HG02759 (cell line): ENCODE data around the gene POFUT2.

Experiments used
- ATAC-seq: cut with Tn5 transposase; IDR thresholded peaks from one replicate; pipeline ENCODE4 v1.9.1; 2021; ENCODE audit warnings: mild to moderate bottlenecking, moderate library complexity; ENCODE audit not compliant: unreplicated experiment

The POFUT2 gene, protein sequence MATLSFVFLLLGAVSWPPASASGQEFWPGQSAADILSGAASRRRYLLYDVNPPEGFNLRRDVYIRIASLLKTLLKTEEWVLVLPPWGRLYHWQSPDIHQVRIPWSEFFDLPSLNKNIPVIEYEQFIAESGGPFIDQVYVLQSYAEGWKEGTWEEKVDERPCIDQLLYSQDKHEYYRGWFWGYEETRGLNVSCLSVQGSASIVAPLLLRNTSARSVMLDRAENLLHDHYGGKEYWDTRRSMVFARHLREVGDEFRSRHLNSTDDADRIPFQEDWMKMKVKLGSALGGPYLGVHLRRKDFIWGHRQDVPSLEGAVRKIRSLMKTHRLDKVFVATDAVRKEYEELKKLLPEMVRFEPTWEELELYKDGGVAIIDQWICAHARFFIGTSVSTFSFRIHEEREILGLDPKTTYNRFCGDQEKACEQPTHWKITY

DNA sequence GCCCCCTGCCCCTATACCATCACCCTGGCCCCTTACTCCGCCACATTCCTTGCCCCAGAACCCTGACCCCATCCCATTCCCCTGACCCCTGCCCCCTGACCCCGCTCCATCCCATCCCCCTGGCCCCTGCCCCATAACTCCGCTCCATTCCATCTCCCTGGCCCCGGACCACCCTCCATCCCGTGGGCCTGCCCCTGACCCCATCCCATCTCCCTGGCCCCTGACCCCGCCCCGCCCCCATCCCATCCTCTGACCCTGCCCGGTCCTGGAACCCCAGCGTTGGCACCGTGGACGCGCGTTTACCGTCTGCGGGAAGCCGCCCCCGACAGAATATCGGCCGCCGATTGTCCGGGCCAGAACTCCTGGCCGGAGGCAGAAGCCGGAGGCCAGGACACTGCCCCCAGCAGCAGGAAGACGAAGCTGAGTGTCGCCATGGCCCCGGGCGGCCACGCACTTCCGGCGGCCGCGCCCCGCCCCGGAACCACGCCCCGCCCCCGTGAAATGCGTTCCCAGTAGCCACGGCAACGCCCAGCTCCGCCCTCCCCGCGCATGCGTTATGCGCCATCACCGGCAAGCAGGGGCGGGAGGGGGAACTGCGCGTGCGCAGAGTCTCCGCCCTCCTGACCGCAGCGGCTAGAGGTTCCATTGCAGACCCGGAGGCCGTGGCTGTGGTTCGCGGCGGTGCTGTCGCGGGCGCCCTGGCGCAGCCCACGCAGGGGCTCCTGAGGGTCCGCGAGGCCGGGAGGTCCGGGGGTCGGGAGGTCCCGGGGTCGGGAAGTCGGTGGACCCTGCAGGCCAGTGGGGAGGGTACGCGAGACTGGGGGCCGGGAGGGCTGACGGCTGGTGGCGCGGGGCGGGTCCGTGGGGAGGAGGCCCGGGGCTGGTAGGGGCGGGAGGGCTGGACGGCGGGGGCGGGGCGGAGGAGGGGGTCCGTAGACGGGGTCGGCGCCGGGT lies at the start of gene POFUT2:
Gene POFUT2 (minus strand): TSS at position 458 of the 954 bp plus-strand sequence. CDS start 24 bp downstream, at position 434.
- peak; percentile 89 for ATAC-seq

DNA sequence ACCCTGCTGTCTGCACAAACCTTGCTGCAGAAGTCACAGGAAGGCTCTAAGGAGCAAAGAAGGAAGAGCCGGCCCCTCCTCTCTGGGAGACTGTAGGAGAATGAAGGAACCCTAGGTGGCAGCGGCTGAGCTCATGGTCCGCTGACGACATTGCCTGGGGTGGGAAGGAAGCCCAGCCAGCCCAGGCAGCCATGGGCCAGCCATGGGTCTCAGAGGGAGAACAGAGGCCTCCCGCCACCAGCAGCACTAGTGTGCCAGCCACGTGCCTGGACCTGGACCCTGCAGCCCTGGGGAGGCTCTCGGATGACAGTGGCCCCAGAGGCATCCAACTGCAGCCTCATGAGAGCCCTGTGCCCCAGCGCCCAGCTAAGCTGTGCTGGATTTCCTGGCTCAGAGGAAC lies 49.2 kb upstream of the POFUT2 start:
- no peak for ATAC-seq

DNA sequence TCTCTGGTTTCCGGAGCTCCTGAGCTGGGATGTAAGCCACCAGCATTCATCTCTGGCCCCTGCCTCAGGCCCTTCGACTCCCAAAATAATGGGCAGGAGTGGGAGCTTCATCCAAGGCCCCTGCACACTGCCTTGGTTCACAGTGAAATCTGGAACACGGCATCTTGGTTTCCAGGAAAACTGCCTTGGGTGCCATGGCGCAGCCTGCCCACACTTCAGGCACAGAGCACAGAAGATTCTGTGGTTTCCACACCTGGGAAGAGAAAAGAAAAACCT lies 48.8 kb upstream of the POFUT2 start:
- ATAC-seq = no peak

DNA sequence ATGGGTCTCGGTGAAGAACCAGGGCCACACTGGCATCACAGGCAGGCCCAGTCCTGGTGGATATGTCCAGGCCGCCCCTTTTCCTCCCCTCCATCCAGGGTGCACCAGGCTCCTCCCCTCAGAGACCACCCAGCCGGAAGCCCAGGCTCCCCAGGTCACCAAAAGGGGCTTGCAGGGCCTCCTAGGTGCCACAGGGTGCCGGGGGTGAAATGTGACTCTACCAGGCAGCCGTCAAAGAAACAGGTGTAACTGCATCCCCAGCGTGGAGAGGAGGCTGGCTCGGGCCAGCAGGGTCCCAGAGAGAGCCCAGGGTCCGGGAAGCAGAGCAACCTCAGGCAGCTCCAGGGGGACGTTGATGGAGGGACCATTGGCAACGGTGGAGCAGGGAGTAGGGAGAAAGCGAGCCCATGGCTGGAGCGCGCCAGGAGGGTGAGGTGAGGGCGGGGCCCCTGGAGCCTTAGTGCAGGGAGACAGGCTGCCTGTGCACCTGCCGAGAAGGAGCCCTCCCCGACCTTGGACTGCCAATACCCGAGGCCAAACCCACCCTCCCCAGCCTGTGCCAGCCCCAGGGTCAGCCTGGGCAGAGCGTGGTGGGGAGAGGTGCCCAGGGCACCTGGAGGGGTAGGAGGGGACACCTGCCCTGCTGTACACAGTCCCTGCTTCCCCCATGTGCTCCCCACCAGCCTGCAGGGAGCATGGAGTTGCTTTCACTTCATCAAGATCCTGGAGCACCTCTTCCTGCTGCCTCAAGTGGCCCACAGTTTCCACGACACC lies 48.3 kb upstream of the POFUT2 start:
- ATAC-seq = no peak

DNA sequence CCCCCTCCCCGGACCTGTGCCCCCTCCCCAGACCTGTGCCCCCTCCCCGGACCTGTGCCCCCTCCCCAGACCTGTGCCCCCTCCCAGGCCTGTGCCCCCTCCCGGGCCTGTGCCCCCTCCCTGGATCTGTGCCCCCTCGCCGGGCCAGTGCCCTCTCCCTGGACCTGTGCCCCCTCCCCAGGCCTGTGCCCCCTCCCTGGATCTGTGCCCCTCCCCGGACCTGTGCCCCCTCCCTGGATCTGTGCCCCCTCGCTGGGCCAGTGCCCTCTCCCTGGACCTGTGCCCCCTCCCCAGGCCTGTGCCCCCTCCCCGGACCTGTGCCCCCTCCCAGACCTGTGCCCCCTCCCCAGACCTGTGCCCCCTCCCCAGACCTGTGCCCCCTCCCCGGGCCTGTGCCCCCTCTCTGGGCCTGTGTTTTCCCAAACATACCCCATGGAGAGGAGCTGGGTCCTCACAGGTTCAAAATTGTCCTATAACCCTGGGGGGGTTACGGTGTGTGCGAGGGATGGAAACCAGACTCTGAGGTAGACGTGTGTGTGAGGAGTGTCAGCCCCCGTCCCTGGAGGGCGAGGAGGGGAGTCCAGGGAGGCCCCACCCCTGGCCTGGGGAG lies 47.6 kb upstream of the POFUT2 start:
- no peak for ATAC-seq

DNA sequence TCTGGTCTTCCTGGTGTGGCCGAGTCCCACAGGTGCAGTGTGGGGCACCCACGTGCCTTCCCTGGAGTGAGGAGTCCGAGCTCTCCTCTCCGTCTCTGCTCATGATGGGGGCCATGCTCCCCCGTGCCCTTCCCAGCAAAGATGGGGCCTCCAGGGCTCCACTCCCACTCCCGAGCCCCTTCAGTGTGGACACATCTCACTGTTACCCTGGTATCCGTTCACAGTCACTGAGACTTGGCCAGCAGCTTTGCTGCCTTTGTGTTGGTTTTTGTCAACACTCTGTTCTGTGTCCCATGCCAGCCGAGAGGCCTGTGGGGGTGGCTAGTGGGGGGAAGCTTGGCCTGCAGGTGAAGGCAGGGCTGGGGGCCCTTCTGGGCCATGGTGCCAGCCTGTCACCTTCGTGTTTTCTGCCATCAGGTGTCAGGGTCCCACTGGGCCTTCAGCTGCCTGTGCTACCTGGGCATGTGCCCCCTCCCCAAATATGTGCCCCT lies 46.9 kb upstream of the POFUT2 start:
- no peak for ATAC-seq

DNA sequence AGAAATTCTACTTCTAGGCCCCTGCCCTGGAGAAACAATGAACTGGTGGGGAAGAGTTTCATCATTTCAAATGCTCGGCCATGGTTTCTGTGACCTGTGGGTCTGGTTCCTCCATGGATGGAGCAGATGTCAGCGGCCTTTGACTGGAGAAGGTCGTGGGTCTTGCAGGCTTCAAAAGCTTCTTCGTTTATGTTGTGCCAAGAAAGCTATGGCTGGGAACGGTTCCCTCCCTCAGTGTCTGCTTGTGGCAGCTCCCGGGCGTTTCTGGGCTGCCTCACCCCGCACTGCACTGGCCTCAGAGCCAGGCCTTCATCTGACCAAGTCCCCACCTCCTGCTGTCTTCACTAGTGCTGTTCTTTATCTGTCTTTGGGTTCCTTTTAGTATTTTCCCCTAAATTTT lies 46.4 kb upstream of the POFUT2 start:
- ATAC-seq = no peak

DNA sequence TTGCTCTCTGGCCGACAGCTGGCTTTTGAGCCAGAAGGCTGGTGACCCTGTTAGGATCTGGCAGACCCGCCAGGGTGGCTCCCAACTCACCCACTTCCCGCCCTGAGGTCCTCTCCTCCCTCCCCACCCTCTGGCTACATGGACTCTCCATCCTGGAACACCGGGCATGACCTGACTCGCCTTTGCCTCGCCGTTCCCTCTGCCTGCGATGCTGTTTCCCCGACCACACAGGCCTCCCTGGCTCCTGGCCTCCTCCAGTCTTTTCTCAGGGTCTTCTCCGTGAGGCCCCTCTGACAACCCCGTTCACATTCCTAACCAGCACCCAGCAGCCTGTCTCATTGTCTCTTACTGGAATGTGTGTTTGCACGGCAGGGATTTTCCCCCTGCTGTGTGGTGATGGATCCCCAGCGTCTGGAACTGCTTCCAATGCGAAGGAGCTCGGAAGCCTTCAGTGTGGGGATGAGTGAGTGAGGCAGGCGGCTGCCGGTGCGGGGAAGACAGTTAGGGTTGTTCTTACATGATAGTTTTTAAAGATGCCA lies 46.0 kb upstream of the POFUT2 start:
- ATAC-seq = no peak

DNA sequence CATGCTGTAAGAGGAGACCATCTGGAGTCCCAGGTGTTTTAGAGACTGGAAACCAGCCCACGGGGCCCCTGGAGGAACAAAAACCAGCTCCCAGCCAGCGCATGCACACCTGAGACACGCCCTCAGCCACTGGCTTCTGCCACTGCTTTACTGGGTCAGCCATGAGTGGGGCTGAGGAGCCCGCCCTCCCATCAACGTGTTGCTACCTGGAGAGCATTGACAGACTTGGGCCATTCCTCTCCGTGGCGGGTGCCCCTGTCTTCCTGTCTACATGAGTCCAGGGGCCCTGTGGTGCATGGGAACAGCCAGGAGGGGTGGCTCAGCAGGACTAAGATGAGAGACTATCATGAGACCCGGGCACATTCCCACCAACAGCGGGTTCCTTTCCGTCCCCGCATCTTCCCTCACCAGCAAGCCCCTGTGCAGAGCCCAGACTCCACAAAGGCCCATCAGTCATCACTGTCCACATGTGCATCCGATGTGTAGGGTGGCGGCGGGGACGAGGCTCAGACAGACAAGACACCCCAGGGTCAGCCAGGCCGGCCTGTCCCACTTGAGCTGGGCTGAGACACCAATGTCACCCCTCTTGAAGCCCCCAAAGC lies 45.4 kb upstream of the POFUT2 start:
- ATAC-seq = no peak

DNA sequence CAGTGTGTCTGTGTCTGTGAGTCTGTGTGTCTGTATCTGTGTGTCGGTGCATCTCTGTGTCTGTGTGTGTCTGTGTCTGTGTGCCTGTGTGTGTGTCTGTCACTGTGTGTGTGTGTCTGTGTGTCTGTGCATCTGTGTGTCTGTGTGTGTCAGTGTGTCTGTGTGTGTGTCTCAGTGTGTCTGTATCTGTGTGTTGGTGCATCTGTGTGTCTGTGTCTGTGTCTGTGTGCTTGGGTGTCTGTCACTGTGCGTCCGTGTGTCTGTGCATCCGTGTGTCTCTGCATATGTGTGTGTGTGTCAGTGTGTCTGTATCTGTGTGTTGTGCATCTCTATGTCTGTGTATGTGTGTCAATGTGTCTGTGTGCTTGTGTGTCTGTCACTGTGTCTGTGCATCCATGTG lies 44.7 kb upstream of the POFUT2 start:
- ATAC-seq = no peak

DNA sequence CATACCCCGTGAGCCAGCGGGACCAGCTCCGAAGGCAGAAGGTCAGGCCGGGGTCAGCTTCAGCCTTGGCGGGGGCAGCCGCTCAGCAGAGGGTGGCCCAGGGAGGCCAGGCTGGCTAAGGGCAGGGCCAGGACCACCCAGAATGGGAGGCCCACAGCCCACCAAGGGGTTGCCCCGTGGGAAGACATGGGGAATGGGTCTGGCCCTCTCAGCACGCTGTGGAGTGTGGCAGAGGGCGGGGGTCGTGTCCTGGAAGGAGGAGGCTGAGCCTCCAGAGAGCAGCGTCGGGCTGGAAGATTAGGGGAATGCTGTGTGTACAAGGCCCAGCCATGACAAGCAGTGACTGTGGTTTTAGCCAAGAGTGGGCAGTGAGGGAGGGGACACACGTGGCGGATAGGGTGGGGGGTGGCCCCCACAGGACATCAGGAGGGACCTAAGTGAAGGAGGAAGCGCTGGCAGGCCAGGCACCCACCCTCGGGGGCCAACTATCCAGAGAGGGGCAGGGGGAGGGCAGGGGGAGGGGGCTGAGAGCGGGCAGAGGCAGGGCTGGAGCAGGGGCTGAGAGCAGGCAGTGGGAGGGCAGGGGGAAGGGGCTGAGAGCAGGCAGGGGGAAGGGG lies 43.9 kb upstream of the POFUT2 start:
- ATAC-seq = no peak

DNA sequence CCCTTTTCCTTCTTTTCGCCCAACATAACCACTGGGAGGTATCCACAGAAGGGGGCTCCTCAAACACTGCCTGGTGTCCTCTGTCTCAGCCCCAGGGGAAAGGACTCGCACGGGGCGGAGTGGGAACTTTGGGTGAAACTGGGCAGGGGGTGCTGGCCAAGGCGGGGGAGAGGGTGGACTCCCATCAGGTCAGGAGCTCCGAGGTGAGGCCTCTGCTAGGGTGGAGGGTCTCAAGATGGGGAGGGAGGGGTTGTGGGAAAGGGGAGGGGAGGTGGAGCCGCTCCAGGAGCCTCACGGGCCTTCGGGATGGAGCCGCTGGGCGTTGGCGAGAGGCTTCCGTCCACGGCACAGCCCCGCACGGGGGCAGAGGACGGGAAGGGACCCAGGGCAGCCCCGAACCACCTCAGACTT lies 43.2 kb upstream of the POFUT2 start:
- ATAC-seq = no peak

DNA sequence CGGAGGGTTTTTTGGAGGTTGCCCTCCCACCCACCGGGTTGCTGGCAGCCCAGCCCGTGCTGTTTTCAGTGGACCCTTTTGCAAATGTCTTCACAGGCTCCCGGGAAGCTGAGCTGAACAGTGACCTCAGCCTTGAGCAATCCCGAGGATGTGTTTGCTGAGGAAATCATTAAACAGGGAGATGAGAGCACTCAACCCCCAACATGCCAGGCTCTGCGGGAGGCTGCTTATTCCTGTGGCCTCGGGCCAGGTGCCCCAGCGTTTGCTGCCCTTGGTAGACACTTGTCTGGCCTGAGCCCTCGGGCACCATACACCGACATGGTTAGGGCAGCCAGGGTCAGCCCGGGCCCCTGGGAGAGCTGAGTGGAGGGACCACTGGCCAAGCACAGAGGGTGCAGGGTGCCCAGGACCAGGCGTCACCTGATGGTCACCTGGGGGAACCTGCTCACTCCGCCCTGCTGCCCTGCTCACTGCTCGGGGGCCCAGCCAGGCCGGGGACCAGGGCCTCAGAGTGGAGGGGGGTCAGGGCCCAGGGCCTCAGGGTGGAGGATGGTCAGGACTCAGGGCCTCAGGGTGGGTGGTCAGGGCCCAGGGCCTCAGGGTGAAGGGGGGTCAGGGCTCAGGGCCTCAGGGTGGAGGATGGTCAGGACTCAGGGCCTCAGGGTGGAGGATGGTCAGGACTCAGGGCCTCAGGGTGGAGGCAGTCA lies 42.5 kb upstream of the POFUT2 start:
- ATAC-seq = no peak

DNA sequence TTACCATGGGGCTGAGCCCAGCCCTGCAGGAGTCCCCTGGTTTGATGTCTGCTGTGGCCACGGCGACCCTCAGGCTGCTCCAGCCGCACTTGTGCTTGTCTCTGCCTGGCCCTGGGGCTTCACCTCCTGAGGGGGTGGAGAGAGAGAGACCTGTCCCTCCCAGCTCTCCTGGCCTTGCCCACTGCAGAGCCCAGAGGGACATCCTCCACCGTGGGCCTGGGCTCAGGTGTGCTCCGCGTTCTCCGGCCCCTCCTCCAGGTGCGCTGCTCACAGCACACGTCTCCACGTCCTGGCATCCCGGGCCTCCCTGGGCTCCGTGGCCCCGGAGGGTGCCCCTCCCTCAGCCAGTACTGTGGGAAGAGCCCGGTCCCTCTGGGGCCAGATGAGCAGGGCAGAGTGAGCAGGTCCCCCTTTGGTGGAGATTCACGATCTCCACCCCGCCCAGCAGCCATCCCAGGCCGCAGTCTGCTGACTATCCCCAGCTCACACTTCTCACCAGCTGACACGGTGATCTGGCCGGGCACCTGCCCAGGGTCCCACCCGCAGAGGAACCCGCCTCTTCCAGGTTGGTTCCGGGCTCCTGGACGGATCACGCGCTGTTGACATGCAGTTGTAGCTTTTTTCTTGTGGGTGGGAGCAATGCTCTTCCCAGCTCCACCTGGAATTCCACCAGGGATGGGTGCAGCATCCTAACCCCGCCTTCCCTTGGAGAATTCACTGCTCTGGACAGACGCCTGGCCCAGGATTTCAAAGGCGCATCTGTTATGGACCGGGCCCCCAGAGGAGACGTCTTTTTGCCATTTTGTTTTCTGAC lies 41.8 kb upstream of the POFUT2 start:
- ATAC-seq = no peak

DNA sequence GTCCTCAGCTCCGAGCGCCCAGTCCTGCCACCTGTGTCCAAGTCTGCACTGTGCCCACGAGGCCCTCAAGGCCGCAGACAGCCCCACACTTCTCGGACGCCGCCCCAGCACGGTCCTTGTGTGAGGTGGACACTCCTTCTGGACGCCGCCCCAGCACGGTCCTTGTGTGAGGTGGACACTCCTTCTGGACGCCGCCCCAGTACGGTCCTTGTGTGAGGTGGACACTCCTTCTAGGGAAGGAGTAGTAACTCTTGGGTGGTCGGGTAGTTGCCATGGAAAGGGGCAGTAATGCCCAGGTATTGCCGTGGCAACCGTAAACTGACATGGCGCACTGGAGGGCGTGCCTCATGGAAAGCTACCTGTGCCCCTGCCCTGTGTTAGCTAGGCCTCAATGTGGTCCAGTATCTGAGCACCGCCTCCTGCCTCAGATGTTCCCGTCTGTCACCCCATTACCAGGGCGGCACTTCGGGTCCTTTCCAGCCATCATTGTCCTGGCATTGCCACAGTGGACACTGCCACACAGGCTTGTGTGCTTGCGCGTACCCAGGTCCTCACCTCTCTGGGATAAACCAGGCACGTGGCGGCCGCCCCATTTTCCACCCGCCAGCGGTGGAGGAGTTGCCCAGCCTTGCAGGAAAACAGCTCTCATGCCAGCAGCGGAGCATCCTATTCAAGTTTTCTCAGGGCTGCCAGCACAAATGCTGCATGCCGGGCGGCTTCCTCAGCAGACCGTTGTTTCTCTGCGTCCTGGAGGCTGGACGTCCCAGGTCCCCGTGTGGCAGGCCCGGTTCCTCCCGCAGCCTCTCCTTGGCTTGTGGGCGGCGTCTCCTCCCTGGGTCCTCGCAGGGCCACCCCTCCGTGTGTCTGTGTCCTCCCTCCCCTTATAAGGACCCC lies 40.8 kb upstream of the POFUT2 start:
- ATAC-seq = no peak

DNA sequence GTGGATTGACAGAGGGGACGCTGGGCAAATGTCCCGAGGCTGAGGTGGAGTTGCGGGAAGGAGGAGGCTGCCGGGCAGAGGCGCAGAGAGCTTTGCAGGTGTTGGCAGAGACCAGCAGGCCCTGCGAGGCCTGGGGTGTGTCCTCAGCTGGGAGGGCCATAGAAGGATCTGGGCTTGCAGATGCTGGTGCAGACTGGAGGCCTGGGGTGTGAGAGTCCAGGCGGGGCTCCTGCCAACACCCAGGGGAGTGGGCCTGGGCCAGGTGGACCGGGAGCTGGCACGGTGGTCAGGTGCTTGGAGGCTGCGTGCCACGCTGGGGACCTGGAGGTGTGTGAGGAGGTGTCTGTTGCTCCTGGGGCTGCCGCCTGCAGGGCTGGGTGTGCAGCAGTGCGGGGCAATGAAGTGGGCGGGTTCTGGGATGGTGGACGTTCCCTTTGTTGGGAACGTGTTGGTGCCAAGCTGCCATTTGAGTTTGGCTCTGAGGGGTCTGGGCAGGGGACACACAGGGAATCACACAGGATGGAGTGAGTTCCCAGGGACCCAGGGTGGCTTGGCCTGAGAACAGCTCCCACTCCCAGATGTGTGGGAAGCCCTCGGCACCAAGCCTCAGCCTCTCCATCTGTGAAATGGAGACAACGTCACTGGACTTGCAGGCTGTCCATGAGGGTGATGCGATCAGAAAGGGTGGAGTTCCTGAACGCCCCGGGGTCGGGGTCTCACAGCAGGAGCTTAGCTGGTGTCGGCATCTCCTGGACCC lies 39.9 kb upstream of the POFUT2 start:
- no peak for ATAC-seq
